HEK293 (cell line): ENCODE measurements around the gene NT5C1B.

Experiments
- CTCF ChIA-PET: fragments of 350-600 bp; formaldehyde crosslinking; extraction: SDS; loops from one replicate; lab custom pipeline; 2021; ENCODE audit warnings: antibody characterized with exemption; lab: Yijun Ruan, JAX
- POLR2A ChIA-PET: fragments of 300-600 bp; formaldehyde crosslinking; extraction: SDS; loops from one replicate; lab custom pipeline; 2020; ENCODE audit warnings: antibody characterized with exemption, inconsistent platforms; lab: Yijun Ruan, JAX
- H3K27ac ChIP-seq: fragments of 200-500 bp; sonication (Bioruptor generic); 2 replicates; pipeline ENCODE4 v1.5.1; 2014; ENCODE audit warnings: low read depth, low read length, control low read depth, inconsistent platforms; ENCODE audit errors: extremely low read depth
- H3K36me3 ChIP-seq, 2 experiments: fragments of 200-500 bp in 1 of 2; sonication (Bioruptor generic) in 1 of 2; 1 replicate in 1 of 2; 2 replicates in 1 of 2; pipeline ENCODE4 v1.5.1; 2014 to 2017; ENCODE audit warnings: inconsistent platforms in 2 of 2, low read length in 2 of 2; ENCODE audit not compliant: control insufficient read depth in 2 of 2, insufficient read depth in 1 of 2
- H3K4me1 ChIP-seq: fragments of 200-500 bp; sonication (Bioruptor generic); 2 replicates; pipeline ENCODE4 v1.5.1; 2014; ENCODE audit warnings: mild to moderate bottlenecking, low read length, inconsistent platforms; ENCODE audit not compliant: control insufficient read depth, insufficient read depth
- H3K4me3 ChIP-seq: 2 replicates; pipeline ENCODE4 v1.5.1; 2011; ENCODE audit warnings: low read depth, mild to moderate bottlenecking, control low read depth, low read length, moderate library complexity
- H3K9me3 ChIP-seq: fragments of 200-500 bp; sonication (Bioruptor generic); 2 replicates; pipeline ENCODE4 v1.5.1; 2014; ENCODE audit warnings: low read depth, low read length, inconsistent platforms; ENCODE audit not compliant: control insufficient read depth, insufficient read depth
- AEBP2 ChIP-seq: fragments of 450-650 bp; formaldehyde crosslinking; IDR thresholded peaks from 2 replicates; pipeline ENCODE4 v1.5.1; 2016; ENCODE audit warnings: missing biosample characterization, missing genetic modification characterization, borderline replicate concordance
- HOXD13 ChIP-seq: sonication (generic); formaldehyde crosslinking; IDR thresholded peaks from 2 replicates; pipeline ENCODE4 v1.8.0; 2022; ENCODE audit warnings: missing genetic modification reagents, borderline replicate concordance
- KLF8 ChIP-seq: fragments of 450-650 bp; formaldehyde crosslinking; IDR thresholded peaks from 2 replicates; pipeline ENCODE4 v1.5.1; 2016; ENCODE audit warnings: missing biosample characterization, missing genetic modification characterization
- SETDB1 ChIP-seq: IDR thresholded peaks from one replicate; pipeline ENCODE4 v1.6.1; 2017; ENCODE audit warnings: mild to moderate bottlenecking, low read length, moderate library complexity, mixed read lengths; ENCODE audit not compliant: insufficient read length
- ZNF10 ChIP-seq: fragments of 450-650 bp; formaldehyde crosslinking; IDR thresholded peaks from 2 replicates; pipeline ENCODE4 v1.5.1; 2017; ENCODE audit warnings: missing biosample characterization, missing genetic modification characterization
- ZNF112 ChIP-seq: fragments of 450-650 bp; formaldehyde crosslinking; IDR thresholded peaks from 2 replicates; pipeline ENCODE4 v1.5.0; 2017; ENCODE audit warnings: missing biosample characterization, missing genetic modification characterization
- ZNF114 ChIP-seq: fragments of 450-650 bp; formaldehyde crosslinking; IDR thresholded peaks from 2 replicates; pipeline ENCODE4 v1.5.0; 2017; ENCODE audit warnings: missing biosample characterization, missing genetic modification characterization
- ZNF121 ChIP-seq: fragments of 450-650 bp; formaldehyde crosslinking; IDR thresholded peaks from 2 replicates; pipeline ENCODE4 v1.5.1; 2016; ENCODE audit warnings: missing biosample characterization, missing genetic modification characterization
- ZNF292 ChIP-seq: fragments of 450-650 bp; formaldehyde crosslinking; IDR thresholded peaks from 2 replicates; pipeline ENCODE4 v1.5.1; 2016; ENCODE audit warnings: low read depth, missing biosample characterization, missing genetic modification characterization, borderline replicate concordance
- ZNF426 ChIP-seq: fragments of 450-650 bp; formaldehyde crosslinking; IDR thresholded peaks from 2 replicates; pipeline ENCODE4 v1.5.1; 2017; ENCODE audit warnings: missing biosample characterization, missing genetic modification characterization, mild to moderate bottlenecking, inconsistent platforms, moderate library complexity
- ZNF544 ChIP-seq: fragments of 450-650 bp; formaldehyde crosslinking; IDR thresholded peaks from 2 replicates; pipeline ENCODE4 v1.5.0; 2017; ENCODE audit warnings: missing biosample characterization, missing genetic modification characterization
- ZNF561 ChIP-seq: fragments of 450-650 bp; IDR thresholded peaks from 2 replicates; pipeline ENCODE4 v1.5.1; 2018; ENCODE audit warnings: missing biosample characterization, missing genetic modification characterization, borderline replicate concordance
- ZNF621 ChIP-seq: fragments of 450-650 bp; formaldehyde crosslinking; IDR thresholded peaks from 2 replicates; pipeline ENCODE4 v1.5.1; 2017; ENCODE audit warnings: missing biosample characterization, missing genetic modification characterization
- ZNF645 ChIP-seq: fragments of 450-650 bp; formaldehyde crosslinking; IDR thresholded peaks from 2 replicates; pipeline ENCODE4; 2016; ENCODE audit warnings: missing biosample characterization, missing genetic modification characterization
- ZNF791 ChIP-seq: fragments of 450-650 bp; formaldehyde crosslinking; IDR thresholded peaks from 2 replicates; pipeline ENCODE4 v1.5.1; 2016; ENCODE audit warnings: missing biosample characterization, missing genetic modification characterization
- ZNF843 ChIP-seq: fragments of 450-650 bp; formaldehyde crosslinking; IDR thresholded peaks from 2 replicates; pipeline ENCODE4 v1.5.1; 2016; ENCODE audit warnings: missing biosample characterization, missing genetic modification characterization
- TF ChIP-seq, protein P1 (sequence below): fragments of 450-650 bp; formaldehyde crosslinking; IDR thresholded peaks from 2 replicates; pipeline ENCODE4 v1.5.1; 2016; ENCODE audit warnings: missing biosample characterization, missing genetic modification characterization
- TF ChIP-seq, protein P2 (sequence below): fragments of 450-650 bp; formaldehyde crosslinking; IDR thresholded peaks from 2 replicates; pipeline ENCODE4 v1.5.1; 2016; ENCODE audit warnings: missing biosample characterization, missing genetic modification characterization, borderline replicate concordance
- TF ChIP-seq, protein P3 (sequence below): fragments of 450-650 bp; formaldehyde crosslinking; IDR thresholded peaks from 2 replicates; pipeline ENCODE4 v1.5.1; 2016; ENCODE audit warnings: missing biosample characterization, missing genetic modification characterization, low read depth

Gene NT5C1B

GRCh38 chr2:18626256-18626668 is 36.9 kb upstream of the NT5C1B start (continued):
- TF ChIP-seq ZNF114 (tag by site-specific recombination) (no peak), ZNF112 (tag by site-specific recombination) (no peak), SETDB1 (no peak), ZNF791 (tag by site-specific recombination) (no peak)

GRCh38 chr2:18625563-18625962 is 36.2 kb upstream of the NT5C1B start:
- no peaks in the 10 kb centered on the region for H3K4me1 ChIP-seq
- no peak overlapping the region for H3K27ac ChIP-seq
- POLR2A ChIA-PET, result no interaction called here
- no peaks in the 10 kb centered on the region for H3K9me3 ChIP-seq
- no peaks in the 10 kb centered on the region for H3K36me3 ChIP-seq
- CTCF ChIA-PET, result interaction anchor here (1.4 kb wide), 1 partner anchor 16 kb away, joined by 3 read pairs; no protein-coding TSS in a partner anchor
- H3K4me3 ChIP-seq, result no peak overlapping the region
- TF ChIP-seq ZNF544 (tag by site-specific recombination) (no peak), ZNF292 (no peak)

GRCh38 chr2:18623782-18624181 is 34.4 kb upstream of the NT5C1B start:
- POLR2A ChIA-PET, result no interaction called here
- H3K9me3 ChIP-seq, result no peaks in the 10 kb centered on the region
- no peaks in the 10 kb centered on the region for H3K36me3 ChIP-seq
- no peak overlapping the region for H3K27ac ChIP-seq
- H3K4me3 ChIP-seq, result no peak overlapping the region
- CTCF ChIA-PET, result interaction anchor here (1.5 kb wide), 1 partner anchor 19 kb away, joined by 4 read pairs; no protein-coding TSS in a partner anchor
- H3K4me1 ChIP-seq, result no peaks in the 10 kb centered on the region
- TF ChIP-seq, protein P1, sequence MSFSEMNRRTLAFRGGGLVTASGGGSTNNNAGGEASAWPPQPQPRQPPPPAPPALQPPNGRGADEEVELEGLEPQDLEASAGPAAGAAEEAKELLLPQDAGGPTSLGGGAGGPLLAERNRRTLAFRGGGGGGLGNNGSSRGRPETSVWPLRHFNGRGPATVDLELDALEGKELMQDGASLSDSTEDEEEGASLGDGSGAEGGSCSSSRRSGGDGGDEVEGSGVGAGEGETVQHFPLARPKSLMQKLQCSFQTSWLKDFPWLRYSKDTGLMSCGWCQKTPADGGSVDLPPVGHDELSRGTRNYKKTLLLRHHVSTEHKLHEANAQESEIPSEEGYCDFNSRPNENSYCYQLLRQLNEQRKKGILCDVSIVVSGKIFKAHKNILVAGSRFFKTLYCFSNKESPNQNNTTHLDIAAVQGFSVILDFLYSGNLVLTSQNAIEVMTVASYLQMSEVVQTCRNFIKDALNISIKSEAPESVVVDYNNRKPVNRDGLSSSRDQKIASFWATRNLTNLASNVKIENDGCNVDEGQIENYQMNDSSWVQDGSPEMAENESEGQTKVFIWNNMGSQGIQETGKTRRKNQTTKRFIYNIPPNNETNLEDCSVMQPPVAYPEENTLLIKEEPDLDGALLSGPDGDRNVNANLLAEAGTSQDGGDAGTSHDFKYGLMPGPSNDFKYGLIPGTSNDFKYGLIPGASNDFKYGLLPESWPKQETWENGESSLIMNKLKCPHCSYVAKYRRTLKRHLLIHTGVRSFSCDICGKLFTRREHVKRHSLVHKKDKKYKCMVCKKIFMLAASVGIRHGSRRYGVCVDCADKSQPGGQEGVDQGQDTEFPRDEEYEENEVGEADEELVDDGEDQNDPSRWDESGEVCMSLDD (tag by site-specific recombination), result no peak
- no peak for TF ChIP-seq HOXD13 (CRISPR knock-in tag)
- TF ChIP-seq ZNF561 (tag by site-specific recombination), result no peak
- TF ChIP-seq ZNF10 (tag by site-specific recombination), result no peak
- TF ChIP-seq, protein P2, sequence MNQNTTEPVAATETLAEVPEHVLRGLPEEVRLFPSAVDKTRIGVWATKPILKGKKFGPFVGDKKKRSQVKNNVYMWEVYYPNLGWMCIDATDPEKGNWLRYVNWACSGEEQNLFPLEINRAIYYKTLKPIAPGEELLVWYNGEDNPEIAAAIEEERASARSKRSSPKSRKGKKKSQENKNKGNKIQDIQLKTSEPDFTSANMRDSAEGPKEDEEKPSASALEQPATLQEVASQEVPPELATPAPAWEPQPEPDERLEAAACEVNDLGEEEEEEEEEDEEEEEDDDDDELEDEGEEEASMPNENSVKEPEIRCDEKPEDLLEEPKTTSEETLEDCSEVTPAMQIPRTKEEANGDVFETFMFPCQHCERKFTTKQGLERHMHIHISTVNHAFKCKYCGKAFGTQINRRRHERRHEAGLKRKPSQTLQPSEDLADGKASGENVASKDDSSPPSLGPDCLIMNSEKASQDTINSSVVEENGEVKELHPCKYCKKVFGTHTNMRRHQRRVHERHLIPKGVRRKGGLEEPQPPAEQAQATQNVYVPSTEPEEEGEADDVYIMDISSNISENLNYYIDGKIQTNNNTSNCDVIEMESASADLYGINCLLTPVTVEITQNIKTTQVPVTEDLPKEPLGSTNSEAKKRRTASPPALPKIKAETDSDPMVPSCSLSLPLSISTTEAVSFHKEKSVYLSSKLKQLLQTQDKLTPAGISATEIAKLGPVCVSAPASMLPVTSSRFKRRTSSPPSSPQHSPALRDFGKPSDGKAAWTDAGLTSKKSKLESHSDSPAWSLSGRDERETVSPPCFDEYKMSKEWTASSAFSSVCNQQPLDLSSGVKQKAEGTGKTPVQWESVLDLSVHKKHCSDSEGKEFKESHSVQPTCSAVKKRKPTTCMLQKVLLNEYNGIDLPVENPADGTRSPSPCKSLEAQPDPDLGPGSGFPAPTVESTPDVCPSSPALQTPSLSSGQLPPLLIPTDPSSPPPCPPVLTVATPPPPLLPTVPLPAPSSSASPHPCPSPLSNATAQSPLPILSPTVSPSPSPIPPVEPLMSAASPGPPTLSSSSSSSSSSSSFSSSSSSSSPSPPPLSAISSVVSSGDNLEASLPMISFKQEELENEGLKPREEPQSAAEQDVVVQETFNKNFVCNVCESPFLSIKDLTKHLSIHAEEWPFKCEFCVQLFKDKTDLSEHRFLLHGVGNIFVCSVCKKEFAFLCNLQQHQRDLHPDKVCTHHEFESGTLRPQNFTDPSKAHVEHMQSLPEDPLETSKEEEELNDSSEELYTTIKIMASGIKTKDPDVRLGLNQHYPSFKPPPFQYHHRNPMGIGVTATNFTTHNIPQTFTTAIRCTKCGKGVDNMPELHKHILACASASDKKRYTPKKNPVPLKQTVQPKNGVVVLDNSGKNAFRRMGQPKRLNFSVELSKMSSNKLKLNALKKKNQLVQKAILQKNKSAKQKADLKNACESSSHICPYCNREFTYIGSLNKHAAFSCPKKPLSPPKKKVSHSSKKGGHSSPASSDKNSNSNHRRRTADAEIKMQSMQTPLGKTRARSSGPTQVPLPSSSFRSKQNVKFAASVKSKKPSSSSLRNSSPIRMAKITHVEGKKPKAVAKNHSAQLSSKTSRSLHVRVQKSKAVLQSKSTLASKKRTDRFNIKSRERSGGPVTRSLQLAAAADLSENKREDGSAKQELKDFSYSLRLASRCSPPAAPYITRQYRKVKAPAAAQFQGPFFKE (tag by site-specific recombination), result no peak
- no peak for TF ChIP-seq AEBP2 (tag by site-specific recombination)
- TF ChIP-seq, protein P3, sequence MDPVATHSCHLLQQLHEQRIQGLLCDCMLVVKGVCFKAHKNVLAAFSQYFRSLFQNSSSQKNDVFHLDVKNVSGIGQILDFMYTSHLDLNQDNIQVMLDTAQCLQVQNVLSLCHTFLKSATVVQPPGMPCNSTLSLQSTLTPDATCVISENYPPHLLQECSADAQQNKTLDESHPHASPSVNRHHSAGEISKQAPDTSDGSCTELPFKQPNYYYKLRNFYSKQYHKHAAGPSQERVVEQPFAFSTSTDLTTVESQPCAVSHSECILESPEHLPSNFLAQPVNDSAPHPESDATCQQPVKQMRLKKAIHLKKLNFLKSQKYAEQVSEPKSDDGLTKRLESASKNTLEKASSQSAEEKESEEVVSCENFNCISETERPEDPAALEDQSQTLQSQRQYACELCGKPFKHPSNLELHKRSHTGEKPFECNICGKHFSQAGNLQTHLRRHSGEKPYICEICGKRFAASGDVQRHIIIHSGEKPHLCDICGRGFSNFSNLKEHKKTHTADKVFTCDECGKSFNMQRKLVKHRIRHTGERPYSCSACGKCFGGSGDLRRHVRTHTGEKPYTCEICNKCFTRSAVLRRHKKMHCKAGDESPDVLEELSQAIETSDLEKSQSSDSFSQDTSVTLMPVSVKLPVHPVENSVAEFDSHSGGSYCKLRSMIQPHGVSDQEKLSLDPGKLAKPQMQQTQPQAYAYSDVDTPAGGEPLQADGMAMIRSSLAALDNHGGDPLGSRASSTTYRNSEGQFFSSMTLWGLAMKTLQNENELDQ (tag by site-specific recombination), result no peak
- TF ChIP-seq KLF8 (tag by site-specific recombination), result no peak
- no peak for TF ChIP-seq ZNF621 (tag by site-specific recombination)
- no peak for TF ChIP-seq ZNF426 (tag by site-specific recombination)
- no peak for TF ChIP-seq ZNF843 (tag by site-specific recombination)
- TF ChIP-seq ZNF645 (tag by site-specific recombination), result no peak
- no peak for TF ChIP-seq ZNF121 (tag by site-specific recombination)
